Dermis blood vessel endothelial cell (primary cell): ENCODE results near the gene CWC27. TPM values are rescaled to one million over a fixed set of nuclear protein-coding genes. Genes with fewer than 3 reads are reported as not detected.
"Not testable (repeated sequence)": the region's sequence is repeated elsewhere in the genome, so short reads cannot be mapped to it uniquely, and the experiment has no call there.

Experiments used
- DNase-seq: peaks from one replicate; pipeline ENCODE4 v3.0.0; 2010
- total RNA-seq: library from RNA; depleted of rRNA; stranded (reverse); fragments of >200 nt; gene quantifications from 2 replicates; pipeline ENCODE4 v1.2.3, GENCODE V29; 2014

Gene CWC27
- total RNA-seq, 1 donor from 2014 or later = 9.7 TPM

DNA sequence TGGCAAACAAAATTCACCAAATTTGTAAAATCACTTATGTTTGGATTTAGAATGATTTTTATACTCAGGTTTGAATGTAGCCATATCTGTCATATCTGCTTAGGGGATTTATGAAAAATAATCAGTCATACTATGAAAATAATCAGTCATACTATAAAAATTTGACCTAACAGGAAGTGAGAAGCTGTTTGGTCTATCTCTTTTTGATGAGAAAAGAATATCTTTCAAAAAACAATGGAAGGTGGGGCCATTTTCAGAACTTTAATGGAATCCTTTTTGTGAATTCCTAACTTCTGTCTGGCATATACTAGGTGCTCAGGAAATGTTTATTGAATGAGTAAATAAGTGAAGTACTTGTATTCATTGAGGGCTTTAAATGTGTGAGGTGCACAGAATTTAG lies 70.1 kb downstream of the CWC27 start:
- DNase-seq = peak; percentile 32

- no peak for DNase-seq
Observed at GRCh38 chr5:64839936-64840335, 71.2 kb downstream of the CWC27 start.

GRCh38 chr5:64840958-64841357 lies 72.2 kb downstream of the CWC27 start:
- no peak for DNase-seq

DNA sequence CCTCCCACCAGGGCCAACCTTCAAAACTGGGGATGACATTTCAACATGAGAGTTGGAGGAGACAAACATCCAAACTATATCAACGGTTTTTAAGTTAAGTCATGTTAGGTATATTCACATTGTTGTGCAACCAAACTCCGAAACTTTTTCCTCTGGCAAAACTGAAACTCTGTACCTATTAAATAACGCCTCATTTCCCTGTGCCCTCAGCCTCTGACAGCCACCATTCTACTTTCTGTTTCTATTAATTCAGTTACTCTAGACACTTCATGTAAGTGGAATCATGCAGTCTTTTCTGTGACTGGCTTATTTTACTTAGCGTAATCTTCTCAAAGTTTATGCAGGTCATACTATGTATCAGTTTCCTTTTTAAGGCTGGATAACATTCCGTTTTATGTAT lies 85.0 kb downstream of the CWC27 start:
- DNase-seq = no peak

DNA sequence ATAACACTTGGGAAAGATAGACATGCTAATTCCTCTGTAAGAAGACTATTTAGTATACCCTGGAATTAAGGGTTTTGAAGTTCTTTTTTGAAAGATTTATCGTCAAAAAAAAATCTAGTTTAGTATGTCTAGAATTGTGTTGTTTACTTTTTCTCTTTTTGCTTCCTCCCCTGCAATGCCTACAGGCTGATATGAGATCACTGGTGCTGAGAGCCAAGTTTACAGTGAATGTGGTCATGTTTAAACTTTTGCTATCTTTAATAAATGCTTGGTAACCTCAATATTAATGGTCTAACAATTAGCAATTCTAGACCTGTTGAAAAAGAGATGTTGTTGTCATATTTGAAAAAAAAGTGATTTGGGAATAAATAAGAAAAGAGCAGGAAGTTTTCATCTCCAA lies 86.1 kb downstream of the CWC27 start:
- DNase-seq = no peak

- DNase-seq = no peak
Observed at GRCh38 chr5:64859881-64860280, 91.2 kb downstream of the CWC27 start.

DNA sequence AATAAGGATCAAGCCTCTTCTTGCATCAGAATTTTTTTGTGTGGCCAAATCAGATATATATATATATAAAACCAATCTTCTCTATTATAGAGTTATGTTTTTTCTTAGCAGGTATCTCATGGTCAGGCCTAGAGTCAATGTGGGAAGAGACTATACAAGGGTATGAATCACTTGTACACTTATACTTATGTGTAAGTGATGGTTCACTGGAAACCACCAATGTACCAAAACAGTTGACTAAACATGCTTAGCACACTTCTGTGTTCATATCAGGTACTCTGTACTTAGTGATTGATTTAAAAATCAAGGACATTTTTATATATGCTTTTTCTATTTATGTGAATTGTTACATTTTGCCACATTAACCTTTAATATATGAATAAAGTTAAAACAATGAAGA lies 92.6 kb downstream of the CWC27 start:
- DNase-seq = no peak

GRCh38 chr5:64864171-64864570 lies 95.4 kb downstream of the CWC27 start:
- DNase-seq = no peak

- no peak for DNase-seq
Observed at GRCh38 chr5:64865662-64866061, 96.9 kb downstream of the CWC27 start.

GRCh38 chr5:64869419-64869818 lies 100.7 kb downstream of the CWC27 start:
- peak; percentile 58 for DNase-seq

- DNase-seq = no peak
Observed at GRCh38 chr5:64872044-64872443, 103.3 kb downstream of the CWC27 start.

DNA sequence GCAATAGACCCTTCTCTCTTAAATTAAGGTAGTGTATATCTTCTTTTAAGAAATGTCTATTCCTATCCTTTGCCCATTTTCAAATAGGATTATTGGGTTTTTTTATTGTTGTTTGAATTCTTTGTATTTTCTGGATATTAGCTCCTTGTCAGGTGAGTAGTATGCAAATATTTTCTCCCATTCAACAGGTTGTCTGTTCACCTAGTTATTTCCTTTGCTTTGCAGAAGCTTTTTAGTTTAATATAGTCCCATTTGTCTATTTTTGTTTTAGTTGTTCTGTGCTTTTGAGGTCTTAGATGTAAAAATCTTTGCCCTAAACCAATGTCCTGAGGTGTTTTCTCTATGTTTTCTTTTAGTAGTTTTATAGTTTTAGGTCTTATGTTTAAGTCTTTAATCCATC lies 104.7 kb downstream of the CWC27 start:
- DNase-seq = no peak

DNA sequence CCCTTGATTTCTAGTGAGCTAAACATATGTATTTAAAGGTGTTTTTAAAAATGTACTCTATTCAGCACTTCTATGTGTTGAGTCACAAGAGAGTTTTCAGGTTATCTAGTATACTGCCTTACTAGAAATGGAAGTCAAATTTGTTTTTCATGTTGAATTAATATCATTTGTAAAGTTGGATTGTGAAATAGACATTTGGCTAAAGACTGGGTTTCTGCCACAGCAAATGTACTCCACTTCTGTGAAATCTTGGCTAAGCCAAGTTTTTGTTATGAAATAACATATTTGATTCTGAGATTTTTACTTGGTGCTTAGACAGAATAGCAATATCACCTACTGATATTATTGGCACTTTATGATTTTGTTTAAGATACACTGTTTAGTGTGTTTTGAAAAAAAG lies 106.0 kb downstream of the CWC27 start:
- DNase-seq = no peak

- DNase-seq = no peak
Observed at GRCh38 chr5:64876203-64876602, 107.5 kb downstream of the CWC27 start.

DNA sequence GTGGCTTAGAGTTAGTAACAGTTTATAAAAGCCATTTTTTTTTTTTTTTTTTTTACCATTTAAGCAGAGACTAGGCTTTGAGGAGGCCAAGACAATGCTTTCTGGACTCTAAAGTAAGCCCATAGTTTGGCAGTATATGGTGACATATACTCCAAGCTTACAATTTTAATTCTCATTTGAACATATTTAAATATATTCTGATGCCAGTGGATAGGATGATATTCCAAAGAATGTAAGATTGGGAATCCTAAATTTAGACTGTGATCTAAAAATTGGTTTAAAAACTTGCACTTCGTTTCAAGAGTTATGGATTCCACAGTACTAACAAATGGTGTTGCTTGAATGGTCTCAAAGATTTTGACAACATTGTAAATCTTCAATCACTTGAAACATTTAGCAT lies 112.1 kb downstream of the CWC27 start:
- no peak for DNase-seq

DNA sequence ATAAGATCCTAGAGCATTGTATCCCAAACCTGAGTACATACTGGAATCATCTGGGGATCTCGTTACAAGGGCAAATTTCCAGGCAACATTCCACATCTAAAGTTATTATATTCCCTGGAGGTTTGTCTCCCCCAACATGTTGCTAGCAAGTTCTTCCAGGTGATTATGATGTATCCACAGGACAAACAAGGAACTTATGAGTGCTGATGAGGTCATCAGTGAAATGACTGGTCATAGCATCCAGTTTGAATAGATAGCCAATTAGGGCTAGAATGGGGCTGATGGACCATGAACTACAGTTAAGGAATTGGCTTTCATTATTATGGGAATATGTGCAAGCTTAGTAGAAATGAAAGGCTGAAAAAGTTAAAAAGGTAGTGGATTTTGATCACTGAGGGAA lies 115.2 kb downstream of the CWC27 start:
- DNase-seq = no peak

DNA sequence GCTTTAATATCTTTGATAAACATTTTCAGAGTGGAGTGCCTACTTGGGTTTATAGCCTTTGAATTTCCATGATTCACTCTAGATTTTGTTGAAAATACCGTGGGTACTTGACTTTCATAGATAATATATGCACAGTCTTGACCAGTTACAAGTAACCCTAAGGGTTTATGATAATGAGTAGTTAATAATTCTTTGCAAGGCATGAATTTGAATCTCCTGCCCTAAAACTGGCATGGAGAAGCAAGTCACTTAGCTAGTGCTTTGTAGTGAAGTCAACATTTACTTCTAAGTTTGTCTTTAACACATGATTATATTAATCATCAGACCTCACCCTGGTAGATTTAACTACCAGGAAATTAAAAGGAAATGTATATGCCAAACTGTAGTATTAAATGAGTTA lies 115.8 kb downstream of the CWC27 start:
- no peak for DNase-seq

- no peak for DNase-seq
Observed at GRCh38 chr5:64887910-64888309, 119.2 kb downstream of the CWC27 start.

DNA sequence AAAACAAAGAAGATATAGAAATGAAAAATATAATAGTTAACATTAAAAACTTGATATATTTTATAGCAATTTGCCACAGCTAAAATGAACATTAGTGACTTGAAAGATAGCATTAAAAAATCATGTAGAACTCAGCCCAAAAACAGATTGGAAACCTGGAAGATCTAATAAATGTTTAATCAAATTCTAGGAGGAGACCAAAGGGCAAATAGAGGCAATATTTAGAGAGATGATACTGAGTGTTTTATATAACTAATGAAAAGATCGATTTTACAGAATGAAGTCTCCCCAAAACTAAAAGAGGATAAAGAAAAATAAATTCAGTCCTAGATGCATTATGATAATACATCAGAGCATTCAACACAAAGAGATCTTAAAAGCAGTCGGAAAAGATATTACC lies 127.0 kb downstream of the CWC27 start:
- DNase-seq = no peak

DNA sequence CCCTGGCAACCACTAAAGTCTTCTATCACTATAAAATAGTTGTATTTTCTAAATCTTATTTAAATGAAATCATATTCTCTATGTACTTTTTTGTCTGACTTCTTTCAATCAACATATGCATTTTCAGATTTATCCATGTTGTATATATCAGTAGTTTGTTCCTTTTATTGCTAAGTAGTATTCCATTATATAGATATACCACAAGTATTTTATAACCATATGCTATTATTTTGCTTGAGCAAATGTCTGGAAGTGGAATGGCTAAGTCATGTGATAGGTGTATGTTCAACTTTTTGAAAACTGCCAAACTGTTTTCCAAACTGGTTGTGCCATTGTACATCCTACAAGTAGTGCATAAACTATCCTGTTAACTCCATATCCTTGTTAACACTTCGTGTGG lies 131.1 kb downstream of the CWC27 start:
- DNase-seq = no peak

- peak; percentile 14 for DNase-seq
Observed at GRCh38 chr5:64900618-64901017, 131.9 kb downstream of the CWC27 start.

DNA sequence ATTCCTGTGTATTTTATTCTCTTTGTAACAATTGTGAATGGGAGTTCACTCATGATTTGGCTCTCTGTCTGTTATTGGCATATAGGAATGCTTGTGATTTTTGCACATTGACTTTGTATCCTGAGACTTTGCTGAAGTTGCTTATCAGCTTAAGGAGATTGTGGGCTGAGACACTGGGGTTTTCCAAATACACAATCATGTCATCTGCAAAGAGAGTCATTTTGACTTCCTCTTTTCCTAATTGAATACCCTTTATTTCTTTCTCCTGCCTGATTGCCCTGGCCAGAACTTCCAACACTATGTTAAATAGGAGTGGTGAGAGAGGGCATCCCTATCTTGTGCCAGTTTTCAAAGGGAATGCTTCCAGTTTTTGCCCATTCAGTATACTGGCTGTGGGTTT lies 138.7 kb downstream of the CWC27 start:
- not testable (repeated sequence) for DNase-seq

- DNase-seq = no peak
Observed at GRCh38 chr5:64914396-64914795, 145.7 kb downstream of the CWC27 start.

DNA sequence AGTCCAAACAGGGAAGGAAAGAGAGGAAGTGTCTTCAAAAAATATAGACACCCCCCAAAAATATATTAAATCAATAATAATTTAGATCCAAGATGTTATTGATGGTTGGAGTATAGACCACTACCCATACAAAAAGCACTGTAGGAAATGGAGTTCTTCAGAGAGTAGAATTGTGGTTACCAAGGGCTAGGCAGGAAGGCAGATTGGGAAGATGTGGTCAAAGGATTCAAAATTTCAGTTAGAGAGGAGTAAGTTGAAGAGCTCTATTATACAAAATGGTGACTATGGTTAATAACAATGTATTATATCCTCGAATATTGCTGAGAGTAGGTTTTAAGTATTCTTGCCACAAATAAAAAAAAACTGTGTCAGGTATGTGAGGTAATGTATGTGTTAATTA lies 149.4 kb downstream of the CWC27 start:
- no peak for DNase-seq

DNA sequence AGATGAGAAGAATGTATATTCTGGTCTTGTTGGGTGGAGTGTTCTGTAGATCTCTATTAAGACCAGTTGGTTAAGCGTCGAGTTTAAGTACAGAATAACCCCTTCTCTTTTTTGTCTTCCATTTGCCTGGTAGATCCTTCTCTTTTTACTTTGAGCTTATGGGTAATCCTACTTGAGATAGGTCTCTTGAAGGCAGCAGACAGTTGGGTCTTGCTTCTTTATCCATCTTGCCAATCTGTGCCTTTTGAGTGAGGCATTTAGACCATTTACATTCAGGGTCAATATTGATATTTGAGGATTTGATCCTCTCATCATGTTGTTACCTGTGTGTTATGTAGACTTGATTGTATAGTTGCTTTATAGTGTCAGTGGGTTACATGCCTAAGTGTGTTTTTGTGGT lies 152.7 kb downstream of the CWC27 start:
- no peak for DNase-seq

GRCh38 chr5:64923151-64923685 lies 154.5 kb downstream of the CWC27 start:
- DNase-seq = no peak
